GM19372 (cell line): ENCODE data around the gene MRPL52.
"Not testable (repeated sequence)": the region's sequence is repeated elsewhere in the genome, so short reads cannot be mapped to it uniquely, and the experiment has no call there.

Experiments
- ATAC-seq: cut with Tn5 transposase; IDR thresholded peaks from one replicate; pipeline ENCODE4 v1.9.1; 2021; ENCODE audit warnings: mild to moderate bottlenecking, low read depth, moderate library complexity; ENCODE audit not compliant: unreplicated experiment

The MRPL52 gene

GRCh38 chr14:22808388-22809209, 21.1 kb upstream of the MRPL52 start:
- no peak for ATAC-seq

- no peak for ATAC-seq
Measured at GRCh38 chr14:22811722-22812121, 18.0 kb upstream of the MRPL52 start.

GRCh38 chr14:22812744-22813143, 16.9 kb upstream of the MRPL52 start:
- ATAC-seq: no peak

- ATAC-seq: no peak
Measured at GRCh38 chr14:22813145-22813544, 16.5 kb upstream of the MRPL52 start.

GRCh38 chr14:22814373-22814772, 15.3 kb upstream of the MRPL52 start:
- no peak for ATAC-seq

- no peak for ATAC-seq
Measured at GRCh38 chr14:22814941-22815713, 14.6 kb upstream of the MRPL52 start, which contains the start of gene SLC7A7. Gene SLC7A7, minus strand, starts transcription at chr14:22815435. Its CDS starts 2,037 bp downstream, at chr14:22813398.

- no peak for ATAC-seq
Measured at GRCh38 chr14:22819151-22819988, 10.3 kb upstream of the MRPL52 start.

- no peak for ATAC-seq
Measured at GRCh38 chr14:22820731-22821130, 9.0 kb upstream of the MRPL52 start.

- no peak for ATAC-seq
Measured at GRCh38 chr14:22821193-22822015, 8.3 kb upstream of the MRPL52 start.

GRCh38 chr14:22822016-22822570, 7.6 kb upstream of the MRPL52 start:
- ATAC-seq: no peak

GRCh38 chr14:22822571-22823098, 7.1 kb upstream of the MRPL52 start:
- ATAC-seq: peak; percentile 50

- no peak for ATAC-seq
Measured at GRCh38 chr14:22824711-22825359, 4.9 kb upstream of the MRPL52 start.

GRCh38 chr14:22829076-22829660, 519 bp upstream of the MRPL52 start:
- not testable (repeated sequence) for ATAC-seq

GRCh38 chr14:22830443-22831010, 840 bp downstream of the MRPL52 start:
- no peak for ATAC-seq

GRCh38 chr14:22835505-22835904, 5.8 kb downstream of the MRPL52 start:
- ATAC-seq: no peak

- no peak for ATAC-seq
Measured at GRCh38 chr14:22836301-22837113, 6.8 kb downstream of the MRPL52 start, which contains the start of gene MMP14. Gene MMP14, plus strand, starts transcription at chr14:22836585. Its CDS starts 233 bp downstream, at chr14:22836818.

GRCh38 chr14:22837114-22837749, 7.5 kb downstream of the MRPL52 start:
- ATAC-seq: no peak
